ENCODE measurements around the gene RFTN1. TPM values are rescaled to one million over a fixed set of nuclear protein-coding genes. Genes with fewer than 3 reads are reported as not detected.

RFTN1 gene
- total and polyA plus RNA-seq, 10 of the 15 experiments (the other 5 are each of a cell fraction or from before 2014, with no cell fraction given), result 20.6 to 213 (median 147) TPM

DNA sequence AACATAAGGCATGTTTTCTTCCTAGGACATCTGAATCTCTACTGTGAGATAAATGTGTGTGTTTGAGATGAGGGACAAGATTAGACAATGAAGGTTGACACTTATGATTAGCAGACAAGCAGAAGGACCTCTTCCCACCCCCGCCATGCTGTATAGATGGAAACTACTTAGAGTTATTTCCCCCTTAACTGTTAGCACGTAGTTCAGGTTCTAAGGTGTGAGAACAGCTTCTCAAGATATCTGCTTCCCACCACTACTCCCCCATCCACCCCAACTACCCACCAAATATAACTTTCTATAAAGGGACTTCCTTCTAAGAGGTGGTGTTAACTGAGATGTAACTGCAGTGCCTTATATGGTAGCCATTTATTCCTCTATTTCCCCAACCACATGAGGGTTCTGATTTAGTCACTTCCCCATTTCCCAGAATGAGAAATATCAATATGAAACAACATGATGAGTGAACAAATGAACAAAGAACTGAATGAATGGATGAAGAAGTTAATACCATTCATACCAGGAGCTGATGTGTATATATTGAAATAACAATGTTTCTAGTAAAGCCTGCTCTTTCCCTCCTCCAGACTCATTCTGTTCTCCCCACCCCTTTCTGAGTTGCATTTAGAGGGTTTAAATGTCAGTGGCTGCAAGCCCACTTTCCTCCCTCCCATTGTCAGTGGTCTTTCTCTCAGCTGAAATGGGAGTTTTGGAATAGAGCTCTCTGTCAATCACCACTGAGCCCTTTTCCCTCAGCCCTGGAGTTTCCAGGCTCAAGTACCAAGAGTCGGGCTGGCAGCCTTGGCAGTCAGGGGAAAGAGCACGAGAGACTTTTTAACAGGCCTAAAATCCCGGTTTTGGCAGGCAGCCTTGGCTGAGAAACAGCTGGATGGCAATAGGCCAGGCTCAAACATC is 7.7 kb upstream of the RFTN1 start (continued):
- TF ChIP-seq SMAD5 (IDR thresholded peaks at IDR 0.05; ENCODE audit: low read depth) (peak; percentile 13), RB1 (IDR thresholded peaks at IDR 0.05; ENCODE audit: borderline replicate concordance) (no peak), BMI1 (IDR thresholded peaks at IDR 0.05; ENCODE audit: borderline replicate concordance) (peak; percentile 26; the same call in 1 of the 2 replicates), IKZF2 (IDR thresholded peaks at IDR 0.05) (peak; percentile 96 to 97)
- TF ChIP-seq, protein P1, sequence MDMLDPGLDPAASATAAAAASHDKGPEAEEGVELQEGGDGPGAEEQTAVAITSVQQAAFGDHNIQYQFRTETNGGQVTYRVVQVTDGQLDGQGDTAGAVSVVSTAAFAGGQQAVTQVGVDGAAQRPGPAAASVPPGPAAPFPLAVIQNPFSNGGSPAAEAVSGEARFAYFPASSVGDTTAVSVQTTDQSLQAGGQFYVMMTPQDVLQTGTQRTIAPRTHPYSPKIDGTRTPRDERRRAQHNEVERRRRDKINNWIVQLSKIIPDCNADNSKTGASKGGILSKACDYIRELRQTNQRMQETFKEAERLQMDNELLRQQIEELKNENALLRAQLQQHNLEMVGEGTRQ (IDR thresholded peaks at IDR 0.05; ENCODE audit: borderline replicate concordance, low read depth, low read length), result no peak
- TF ChIP-seq, protein P2, sequence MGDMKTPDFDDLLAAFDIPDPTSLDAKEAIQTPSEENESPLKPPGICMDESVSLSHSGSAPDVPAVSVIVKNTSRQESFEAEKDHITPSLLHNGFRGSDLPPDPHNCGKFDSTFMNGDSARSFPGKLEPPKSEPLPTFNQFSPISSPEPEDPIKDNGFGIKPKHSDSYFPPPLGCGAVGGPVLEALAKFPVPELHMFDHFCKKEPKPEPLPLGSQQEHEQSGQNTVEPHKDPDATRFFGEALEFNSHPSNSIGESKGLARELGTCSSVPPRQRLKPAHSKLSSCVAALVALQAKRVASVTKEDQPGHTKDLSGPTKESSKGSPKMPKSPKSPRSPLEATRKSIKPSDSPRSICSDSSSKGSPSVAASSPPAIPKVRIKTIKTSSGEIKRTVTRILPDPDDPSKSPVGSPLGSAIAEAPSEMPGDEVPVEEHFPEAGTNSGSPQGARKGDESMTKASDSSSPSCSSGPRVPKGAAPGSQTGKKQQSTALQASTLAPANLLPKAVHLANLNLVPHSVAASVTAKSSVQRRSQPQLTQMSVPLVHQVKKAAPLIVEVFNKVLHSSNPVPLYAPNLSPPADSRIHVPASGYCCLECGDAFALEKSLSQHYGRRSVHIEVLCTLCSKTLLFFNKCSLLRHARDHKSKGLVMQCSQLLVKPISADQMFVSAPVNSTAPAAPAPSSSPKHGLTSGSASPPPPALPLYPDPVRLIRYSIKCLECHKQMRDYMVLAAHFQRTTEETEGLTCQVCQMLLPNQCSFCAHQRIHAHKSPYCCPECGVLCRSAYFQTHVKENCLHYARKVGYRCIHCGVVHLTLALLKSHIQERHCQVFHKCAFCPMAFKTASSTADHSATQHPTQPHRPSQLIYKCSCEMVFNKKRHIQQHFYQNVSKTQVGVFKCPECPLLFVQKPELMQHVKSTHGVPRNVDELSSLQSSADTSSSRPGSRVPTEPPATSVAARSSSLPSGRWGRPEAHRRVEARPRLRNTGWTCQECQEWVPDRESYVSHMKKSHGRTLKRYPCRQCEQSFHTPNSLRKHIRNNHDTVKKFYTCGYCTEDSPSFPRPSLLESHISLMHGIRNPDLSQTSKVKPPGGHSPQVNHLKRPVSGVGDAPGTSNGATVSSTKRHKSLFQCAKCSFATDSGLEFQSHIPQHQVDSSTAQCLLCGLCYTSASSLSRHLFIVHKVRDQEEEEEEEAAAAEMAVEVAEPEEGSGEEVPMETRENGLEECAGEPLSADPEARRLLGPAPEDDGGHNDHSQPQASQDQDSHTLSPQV (IDR thresholded peaks at IDR 0.05), result no peak; the same call in 1 of the 2 replicates
- TF ChIP-seq, protein P3, sequence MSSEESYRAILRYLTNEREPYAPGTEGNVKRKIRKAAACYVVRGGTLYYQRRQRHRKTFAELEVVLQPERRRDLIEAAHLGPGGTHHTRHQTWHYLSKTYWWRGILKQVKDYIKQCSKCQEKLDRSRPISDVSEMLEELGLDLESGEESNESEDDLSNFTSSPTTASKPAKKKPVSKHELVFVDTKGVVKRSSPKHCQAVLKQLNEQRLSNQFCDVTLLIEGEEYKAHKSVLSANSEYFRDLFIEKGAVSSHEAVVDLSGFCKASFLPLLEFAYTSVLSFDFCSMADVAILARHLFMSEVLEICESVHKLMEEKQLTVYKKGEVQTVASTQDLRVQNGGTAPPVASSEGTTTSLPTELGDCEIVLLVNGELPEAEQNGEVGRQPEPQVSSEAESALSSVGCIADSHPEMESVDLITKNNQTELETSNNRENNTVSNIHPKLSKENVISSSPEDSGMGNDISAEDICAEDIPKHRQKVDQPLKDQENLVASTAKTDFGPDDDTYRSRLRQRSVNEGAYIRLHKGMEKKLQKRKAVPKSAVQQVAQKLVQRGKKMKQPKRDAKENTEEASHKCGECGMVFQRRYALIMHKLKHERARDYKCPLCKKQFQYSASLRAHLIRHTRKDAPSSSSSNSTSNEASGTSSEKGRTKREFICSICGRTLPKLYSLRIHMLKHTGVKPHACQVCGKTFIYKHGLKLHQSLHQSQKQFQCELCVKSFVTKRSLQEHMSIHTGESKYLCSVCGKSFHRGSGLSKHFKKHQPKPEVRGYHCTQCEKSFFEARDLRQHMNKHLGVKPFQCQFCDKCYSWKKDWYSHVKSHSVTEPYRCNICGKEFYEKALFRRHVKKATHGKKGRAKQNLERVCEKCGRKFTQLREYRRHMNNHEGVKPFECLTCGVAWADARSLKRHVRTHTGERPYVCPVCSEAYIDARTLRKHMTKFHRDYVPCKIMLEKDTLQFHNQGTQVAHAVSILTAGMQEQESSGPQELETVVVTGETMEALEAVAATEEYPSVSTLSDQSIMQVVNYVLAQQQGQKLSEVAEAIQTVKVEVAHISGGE (CRISPR knock-in tag; IDR thresholded peaks at IDR 0.05), result no peak
- TF ChIP-seq, protein P4, sequence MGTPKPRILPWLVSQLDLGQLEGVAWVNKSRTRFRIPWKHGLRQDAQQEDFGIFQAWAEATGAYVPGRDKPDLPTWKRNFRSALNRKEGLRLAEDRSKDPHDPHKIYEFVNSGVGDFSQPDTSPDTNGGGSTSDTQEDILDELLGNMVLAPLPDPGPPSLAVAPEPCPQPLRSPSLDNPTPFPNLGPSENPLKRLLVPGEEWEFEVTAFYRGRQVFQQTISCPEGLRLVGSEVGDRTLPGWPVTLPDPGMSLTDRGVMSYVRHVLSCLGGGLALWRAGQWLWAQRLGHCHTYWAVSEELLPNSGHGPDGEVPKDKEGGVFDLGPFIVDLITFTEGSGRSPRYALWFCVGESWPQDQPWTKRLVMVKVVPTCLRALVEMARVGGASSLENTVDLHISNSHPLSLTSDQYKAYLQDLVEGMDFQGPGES (IDR thresholded peaks at IDR 0.05), result no peak
- TF ChIP-seq, protein P5, sequence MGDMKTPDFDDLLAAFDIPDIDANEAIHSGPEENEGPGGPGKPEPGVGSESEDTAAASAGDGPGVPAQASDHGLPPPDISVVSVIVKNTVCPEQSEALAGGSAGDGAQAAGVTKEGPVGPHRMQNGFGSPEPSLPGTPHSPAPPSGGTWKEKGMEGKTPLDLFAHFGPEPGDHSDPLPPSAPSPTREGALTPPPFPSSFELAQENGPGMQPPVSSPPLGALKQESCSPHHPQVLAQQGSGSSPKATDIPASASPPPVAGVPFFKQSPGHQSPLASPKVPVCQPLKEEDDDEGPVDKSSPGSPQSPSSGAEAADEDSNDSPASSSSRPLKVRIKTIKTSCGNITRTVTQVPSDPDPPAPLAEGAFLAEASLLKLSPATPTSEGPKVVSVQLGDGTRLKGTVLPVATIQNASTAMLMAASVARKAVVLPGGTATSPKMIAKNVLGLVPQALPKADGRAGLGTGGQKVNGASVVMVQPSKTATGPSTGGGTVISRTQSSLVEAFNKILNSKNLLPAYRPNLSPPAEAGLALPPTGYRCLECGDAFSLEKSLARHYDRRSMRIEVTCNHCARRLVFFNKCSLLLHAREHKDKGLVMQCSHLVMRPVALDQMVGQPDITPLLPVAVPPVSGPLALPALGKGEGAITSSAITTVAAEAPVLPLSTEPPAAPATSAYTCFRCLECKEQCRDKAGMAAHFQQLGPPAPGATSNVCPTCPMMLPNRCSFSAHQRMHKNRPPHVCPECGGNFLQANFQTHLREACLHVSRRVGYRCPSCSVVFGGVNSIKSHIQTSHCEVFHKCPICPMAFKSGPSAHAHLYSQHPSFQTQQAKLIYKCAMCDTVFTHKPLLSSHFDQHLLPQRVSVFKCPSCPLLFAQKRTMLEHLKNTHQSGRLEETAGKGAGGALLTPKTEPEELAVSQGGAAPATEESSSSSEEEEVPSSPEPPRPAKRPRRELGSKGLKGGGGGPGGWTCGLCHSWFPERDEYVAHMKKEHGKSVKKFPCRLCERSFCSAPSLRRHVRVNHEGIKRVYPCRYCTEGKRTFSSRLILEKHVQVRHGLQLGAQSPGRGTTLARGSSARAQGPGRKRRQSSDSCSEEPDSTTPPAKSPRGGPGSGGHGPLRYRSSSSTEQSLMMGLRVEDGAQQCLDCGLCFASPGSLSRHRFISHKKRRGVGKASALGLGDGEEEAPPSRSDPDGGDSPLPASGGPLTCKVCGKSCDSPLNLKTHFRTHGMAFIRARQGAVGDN (IDR thresholded peaks at IDR 0.05), result no peak; the same call in none of the 2 replicates
- TF ChIP-seq, protein P6, sequence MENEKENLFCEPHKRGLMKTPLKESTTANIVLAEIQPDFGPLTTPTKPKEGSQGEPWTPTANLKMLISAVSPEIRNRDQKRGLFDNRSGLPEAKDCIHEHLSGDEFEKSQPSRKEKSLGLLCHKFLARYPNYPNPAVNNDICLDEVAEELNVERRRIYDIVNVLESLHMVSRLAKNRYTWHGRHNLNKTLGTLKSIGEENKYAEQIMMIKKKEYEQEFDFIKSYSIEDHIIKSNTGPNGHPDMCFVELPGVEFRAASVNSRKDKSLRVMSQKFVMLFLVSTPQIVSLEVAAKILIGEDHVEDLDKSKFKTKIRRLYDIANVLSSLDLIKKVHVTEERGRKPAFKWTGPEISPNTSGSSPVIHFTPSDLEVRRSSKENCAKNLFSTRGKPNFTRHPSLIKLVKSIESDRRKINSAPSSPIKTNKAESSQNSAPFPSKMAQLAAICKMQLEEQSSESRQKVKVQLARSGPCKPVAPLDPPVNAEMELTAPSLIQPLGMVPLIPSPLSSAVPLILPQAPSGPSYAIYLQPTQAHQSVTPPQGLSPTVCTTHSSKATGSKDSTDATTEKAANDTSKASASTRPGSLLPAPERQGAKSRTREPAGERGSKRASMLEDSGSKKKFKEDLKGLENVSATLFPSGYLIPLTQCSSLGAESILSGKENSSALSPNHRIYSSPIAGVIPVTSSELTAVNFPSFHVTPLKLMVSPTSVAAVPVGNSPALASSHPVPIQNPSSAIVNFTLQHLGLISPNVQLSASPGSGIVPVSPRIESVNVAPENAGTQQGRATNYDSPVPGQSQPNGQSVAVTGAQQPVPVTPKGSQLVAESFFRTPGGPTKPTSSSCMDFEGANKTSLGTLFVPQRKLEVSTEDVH (IDR thresholded peaks at IDR 0.05; ENCODE audit: low read depth, partially characterized antibody), result peak; percentile 30
